ENCODE measurements around the gene TLCD3A.

Gene TLCD3A

DNA sequence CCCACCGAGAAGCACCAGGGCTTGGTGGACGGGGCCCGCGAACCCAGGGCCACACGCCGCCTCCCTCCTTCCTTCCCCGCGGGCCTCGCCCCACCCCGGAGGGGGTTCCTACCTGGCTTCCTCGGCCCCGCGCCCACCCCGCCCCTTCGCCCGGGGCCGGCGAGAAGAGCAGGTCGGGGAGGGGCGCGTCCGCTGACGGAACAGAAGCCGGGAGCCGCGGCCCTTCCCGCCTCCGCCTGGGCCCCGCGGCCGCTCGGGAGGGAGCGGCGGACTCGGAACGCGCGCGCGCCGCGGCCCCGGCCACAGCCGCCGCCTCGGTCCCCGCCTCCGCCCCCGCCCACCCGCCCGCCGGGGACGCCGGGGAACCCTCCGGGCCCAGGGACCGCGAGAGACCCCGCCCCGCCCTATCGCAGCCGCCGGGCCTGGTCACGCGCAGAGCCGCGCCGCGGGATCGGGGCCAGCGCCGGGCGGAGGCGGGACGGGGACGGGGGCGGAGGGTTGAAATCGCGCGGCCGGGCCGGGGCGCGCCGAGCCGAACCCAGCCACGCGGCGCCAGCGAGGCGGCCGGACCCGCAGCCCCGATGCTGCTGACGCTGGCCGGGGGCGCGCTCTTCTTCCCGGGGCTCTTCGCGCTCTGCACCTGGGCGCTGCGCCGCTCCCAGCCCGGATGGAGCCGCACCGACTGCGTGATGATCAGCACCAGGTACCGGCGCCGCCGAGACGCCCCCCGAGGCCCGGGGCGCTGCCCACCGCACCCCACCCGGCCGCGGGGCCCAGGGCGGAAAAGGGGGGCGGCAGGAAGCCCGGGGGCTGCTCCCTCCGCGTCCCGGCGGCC lies at the start of gene TLCD3A:
Gene TLCD3A (plus strand): TSS at position 530 of the 835 bp plus-strand sequence. CDS start 52 bp downstream, at position 582.
- in situ Hi-C loops (cut with HindIII; ENCODE audit: low pct_unique_long_range_greater_than_20kb, low sequenced_read_pairs) = no loop called here
- DNase-seq (ENCODE audit: low read depth in 1 of 2, low spot score in 1 of 2) = peak; percentile 37 to 52
- TF ChIP-seq JUND (IDR thresholded peaks at IDR 0.05; ENCODE audit: low read depth) = no peak

- DNase-seq (ENCODE audit: low read depth in 1 of 2, low spot score in 1 of 2) = no peak
- in situ Hi-C loops (cut with HindIII; ENCODE audit: low pct_unique_long_range_greater_than_20kb, low sequenced_read_pairs) = no loop called here
- TF ChIP-seq JUND (IDR thresholded peaks at IDR 0.05; ENCODE audit: low read depth) = no peak
Measured at GRCh38 chr17:683040-683439, 49.4 kb upstream of the TLCD3A start.

GRCh38 chr17:683499-684254 lies 48.7 kb upstream of the TLCD3A start:
- in situ Hi-C loops (cut with HindIII; ENCODE audit: low pct_unique_long_range_greater_than_20kb, low sequenced_read_pairs) = no loop called here
- no peak for TF ChIP-seq JUND (IDR thresholded peaks at IDR 0.05; ENCODE audit: low read depth)
- peak in 1 of 2 experiments; percentile 10 for DNase-seq (ENCODE audit: low read depth in 1 of 2, low spot score in 1 of 2)

DNA sequence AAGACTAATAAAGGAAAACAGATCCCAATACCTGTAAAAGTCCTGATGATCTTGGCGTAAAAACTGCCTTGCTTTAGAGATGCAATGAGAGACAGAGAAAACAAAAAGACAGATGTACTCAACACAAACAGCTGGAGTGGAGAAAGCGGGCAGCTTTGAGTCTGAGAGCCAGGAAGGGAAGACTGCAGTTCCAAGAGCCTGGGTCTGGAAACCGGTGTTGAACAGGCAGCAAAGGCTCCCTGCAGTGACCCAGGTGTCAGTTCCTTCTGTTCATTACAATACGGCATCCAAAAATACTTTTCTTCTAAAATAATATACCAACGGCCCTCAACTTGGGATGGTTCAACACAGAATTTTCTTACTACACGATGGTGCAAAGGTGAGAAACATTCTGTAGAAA lies 47.4 kb upstream of the TLCD3A start:
- no peak for DNase-seq (ENCODE audit: low read depth in 1 of 2, low spot score in 1 of 2)
- no peak for TF ChIP-seq JUND (IDR thresholded peaks at IDR 0.05; ENCODE audit: low read depth)
- in situ Hi-C loops (cut with HindIII; ENCODE audit: low pct_unique_long_range_greater_than_20kb, low sequenced_read_pairs) = no loop called here

- peak in 1 of 2 experiments; percentile 40 for DNase-seq (ENCODE audit: low read depth in 1 of 2, low spot score in 1 of 2)
- TF ChIP-seq JUND (IDR thresholded peaks at IDR 0.05; ENCODE audit: low read depth) = no peak
- in situ Hi-C loops (cut with HindIII; ENCODE audit: low pct_unique_long_range_greater_than_20kb, low sequenced_read_pairs) = no loop called here
Measured at GRCh38 chr17:688100-688989, 44.1 kb upstream of the TLCD3A start.

DNA sequence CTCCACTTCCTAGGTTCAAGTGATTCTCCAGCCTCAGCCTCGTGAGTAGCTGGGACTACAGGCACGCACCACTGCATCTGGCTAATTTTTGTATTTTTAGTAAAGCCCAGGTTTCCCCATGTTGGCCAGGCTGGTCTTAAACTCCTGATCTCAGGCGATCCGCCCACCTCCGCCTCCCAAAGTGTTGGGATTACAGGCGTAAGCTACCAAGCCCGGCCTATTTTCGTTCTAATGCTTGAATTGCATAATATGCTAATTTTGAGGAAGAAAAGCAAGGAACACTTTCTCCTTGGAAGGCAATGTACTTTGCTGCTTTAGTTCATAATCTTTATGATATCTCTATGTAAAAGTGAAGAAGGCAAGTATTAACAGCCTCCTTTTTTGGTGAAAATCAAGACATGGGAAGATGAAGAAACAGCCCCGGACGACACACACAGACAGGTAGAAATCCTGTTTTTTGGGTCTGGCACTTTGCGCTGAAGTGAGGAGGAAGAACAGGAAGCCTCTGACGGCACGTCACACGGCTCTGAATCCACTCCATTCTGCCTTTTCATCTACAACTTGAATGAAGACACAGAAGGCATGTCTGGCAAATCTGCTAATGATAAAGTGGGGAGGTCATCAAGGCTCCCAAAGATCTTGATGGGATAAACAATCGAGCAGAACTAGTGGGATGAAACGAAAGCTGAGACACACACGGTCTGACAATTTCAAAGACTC lies 42.7 kb upstream of the TLCD3A start:
- no peak for TF ChIP-seq JUND (IDR thresholded peaks at IDR 0.05; ENCODE audit: low read depth)
- in situ Hi-C loops (cut with HindIII; ENCODE audit: low pct_unique_long_range_greater_than_20kb, low sequenced_read_pairs) = no loop called here
- no peak for DNase-seq (ENCODE audit: low read depth in 1 of 2, low spot score in 1 of 2)

DNA sequence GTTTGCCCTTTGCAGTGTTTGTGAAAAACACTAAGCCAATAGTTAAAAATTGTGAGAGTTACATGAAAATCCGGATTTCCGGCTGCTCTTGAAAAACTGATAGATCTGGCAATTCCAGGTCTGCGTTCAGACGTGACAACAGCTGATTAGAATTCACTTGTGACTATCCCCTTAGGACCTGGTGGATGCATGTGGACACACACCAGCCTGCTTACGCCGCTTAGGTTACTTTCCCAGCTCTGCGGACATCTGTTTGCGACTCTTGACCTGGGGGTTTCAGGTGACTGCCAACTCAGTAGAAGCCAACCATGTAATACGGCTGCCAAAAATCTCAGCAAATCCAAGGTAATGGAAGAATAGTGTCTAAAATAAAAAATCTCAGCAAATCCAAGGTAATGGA lies 42.0 kb upstream of the TLCD3A start:
- in situ Hi-C loops (cut with HindIII; ENCODE audit: low pct_unique_long_range_greater_than_20kb, low sequenced_read_pairs) = no loop called here

DNA sequence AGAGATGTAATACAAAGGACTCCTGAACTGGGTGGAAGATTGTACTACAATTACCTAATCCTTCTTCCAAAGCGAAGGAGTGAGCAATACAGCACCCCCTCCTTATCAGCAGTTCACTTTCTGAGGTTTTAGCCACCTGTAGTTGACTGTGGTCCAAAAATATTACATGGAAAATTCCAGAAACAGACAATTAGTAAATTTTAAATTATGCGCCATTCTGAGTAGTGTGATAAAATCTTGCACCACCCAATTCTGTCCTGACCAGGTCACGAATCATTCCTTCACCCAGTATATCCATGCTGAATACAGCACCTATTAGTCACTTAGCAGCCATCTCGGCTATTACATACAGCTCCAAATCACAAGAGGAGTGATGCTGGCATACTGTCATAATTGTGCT lies 41.0 kb upstream of the TLCD3A start:
- DNase-seq (ENCODE audit: low read depth in 1 of 2, low spot score in 1 of 2) = no peak
- TF ChIP-seq JUND (IDR thresholded peaks at IDR 0.05; ENCODE audit: low read depth) = no peak
- in situ Hi-C loops (cut with HindIII; ENCODE audit: low pct_unique_long_range_greater_than_20kb, low sequenced_read_pairs) = no loop called here

More for the DNA sequence above, 42.0 kb upstream of the TLCD3A start:
- TF ChIP-seq JUND (IDR thresholded peaks at IDR 0.05; ENCODE audit: low read depth) = no peak
- no peak for DNase-seq (ENCODE audit: low read depth in 1 of 2, low spot score in 1 of 2)

GRCh38 chr17:692116-692515 lies 40.3 kb upstream of the TLCD3A start:
- no peak for TF ChIP-seq JUND (IDR thresholded peaks at IDR 0.05; ENCODE audit: low read depth)
- no peak for DNase-seq (ENCODE audit: low read depth in 1 of 2, low spot score in 1 of 2)
- in situ Hi-C loops (cut with HindIII; ENCODE audit: low pct_unique_long_range_greater_than_20kb, low sequenced_read_pairs) = no loop called here

DNA sequence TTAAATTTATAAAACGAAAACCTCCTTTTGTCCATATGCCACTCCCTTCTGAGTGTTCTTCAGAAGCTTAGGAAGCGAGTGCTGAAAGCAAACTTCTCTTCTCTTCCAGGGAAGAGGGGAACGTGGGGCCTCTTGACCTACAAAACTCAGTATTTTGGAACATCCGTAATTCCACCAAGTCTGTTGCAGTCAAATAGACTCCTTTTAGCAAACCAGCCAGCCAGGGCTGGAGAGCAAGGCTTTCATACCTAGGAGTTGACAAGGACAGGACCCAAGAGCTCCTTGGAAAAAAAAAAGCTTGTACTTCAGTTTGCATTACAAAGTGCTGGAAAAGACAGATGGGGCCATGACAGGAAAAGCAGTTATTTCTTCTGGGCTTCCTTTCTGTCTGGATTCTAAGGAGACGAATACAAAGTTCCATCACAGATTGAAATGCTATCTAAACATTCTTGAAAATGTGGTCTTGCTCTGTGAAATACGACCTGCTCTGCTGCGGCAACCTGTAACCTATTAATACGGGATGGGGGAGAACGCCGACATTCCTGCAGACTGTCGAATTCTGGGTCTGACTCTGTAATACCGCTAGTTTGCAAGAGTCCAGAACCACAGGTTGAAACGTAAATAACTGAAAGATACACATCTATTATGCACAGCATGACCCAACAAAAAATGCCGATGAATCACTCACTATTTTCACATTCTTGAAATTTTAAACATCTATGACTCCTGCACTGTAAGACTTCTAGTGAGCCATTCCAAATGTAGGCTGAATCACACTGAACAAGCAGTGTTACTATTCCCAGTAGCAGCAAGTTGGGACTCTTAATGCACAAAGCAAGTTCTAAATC lies 38.4 kb upstream of the TLCD3A start:
- DNase-seq (ENCODE audit: low read depth in 1 of 2, low spot score in 1 of 2) = peak in 1 of 2 experiments; percentile 27
- TF ChIP-seq JUND (IDR thresholded peaks at IDR 0.05; ENCODE audit: low read depth) = no peak
- in situ Hi-C loops (cut with HindIII; ENCODE audit: low pct_unique_long_range_greater_than_20kb, low sequenced_read_pairs) = no loop called here

GRCh38 chr17:696369-696768 lies 36.0 kb upstream of the TLCD3A start:
- in situ Hi-C loops (cut with HindIII; ENCODE audit: low pct_unique_long_range_greater_than_20kb, low sequenced_read_pairs) = no loop called here
- no peak for DNase-seq (ENCODE audit: low read depth in 1 of 2, low spot score in 1 of 2)
- TF ChIP-seq JUND (IDR thresholded peaks at IDR 0.05; ENCODE audit: low read depth) = no peak

Data from T47D (cell line).